ENCODE results near the gene KIAA0513.

The KIAA0513 gene

GRCh38 chr16:85005285-85006069 lies 22.1 kb upstream of the KIAA0513 start:
- DNase-seq = no peak

DNA sequence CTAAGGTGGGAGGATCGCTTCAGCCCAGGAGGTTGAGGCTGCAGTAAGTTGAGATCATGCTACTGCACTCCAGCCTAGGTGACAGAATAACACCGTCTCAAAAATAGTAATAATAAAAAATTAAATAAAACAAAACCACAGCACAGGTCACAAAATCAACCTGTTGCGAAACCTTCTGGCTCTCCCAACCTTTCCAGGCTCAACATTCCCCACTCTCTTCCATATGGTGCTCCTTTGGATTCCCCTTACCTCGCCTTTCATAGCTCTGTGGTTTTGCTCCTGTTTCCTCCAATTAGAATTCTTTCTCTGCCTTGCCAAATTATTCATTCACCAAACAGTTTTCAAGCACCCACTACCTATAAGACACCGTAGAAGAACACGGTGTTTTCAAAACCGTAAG lies 21.0 kb upstream of the KIAA0513 start:
- no peak for DNase-seq

DNA sequence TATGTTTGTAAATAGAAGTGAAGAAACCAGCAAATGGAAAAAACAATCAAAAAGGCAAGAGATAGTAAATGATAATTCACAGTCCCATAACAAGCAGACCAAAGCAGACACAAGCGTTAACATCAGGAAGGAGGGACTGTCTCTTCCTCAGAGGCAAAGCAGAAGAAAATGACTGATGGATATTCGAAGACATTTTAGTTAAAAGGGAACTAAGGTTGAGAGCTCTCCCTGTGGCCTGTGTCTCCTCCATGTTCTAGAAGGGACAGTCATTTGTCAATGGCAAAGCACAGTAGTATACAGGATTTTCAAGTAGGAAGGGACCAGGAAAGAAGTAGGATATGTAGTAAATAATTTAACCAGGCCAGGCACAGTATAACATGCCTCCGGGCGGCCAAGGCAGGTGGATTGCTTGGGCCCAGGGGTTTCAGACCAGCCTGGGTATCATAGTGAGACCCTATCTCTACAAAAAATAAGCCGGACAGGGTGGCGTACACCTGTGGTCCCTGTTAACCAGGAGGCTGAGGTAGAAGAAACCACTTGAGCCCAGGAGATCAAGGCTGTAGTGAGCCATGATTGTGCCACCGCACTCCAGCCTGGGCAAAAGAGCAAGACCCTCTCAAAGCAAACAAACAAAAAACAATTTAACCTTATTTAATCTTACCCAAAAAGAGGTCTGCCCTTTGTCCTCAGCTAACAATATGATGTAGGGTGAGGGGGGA lies 19.9 kb upstream of the KIAA0513 start:
- DNase-seq = no peak

DNA sequence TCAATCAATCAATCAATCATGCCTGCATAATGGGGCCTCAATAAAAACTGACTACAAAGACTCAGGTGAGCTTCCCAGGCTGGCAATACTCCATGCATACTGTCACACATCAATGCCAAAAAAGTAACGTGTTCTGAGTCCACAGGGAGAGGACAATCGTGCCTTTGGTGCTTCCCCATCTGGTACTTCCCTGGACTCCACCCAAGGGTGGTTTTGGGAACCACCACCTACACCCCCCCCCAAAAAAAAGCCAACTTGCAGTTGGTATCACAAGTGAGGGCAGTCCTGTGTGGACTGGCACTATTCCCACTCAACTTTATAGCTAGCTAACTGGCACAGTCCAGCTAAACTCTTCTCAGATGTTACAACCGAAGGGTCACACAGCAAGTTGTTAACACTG lies 19.3 kb upstream of the KIAA0513 start:
- no peak for DNase-seq

DNA sequence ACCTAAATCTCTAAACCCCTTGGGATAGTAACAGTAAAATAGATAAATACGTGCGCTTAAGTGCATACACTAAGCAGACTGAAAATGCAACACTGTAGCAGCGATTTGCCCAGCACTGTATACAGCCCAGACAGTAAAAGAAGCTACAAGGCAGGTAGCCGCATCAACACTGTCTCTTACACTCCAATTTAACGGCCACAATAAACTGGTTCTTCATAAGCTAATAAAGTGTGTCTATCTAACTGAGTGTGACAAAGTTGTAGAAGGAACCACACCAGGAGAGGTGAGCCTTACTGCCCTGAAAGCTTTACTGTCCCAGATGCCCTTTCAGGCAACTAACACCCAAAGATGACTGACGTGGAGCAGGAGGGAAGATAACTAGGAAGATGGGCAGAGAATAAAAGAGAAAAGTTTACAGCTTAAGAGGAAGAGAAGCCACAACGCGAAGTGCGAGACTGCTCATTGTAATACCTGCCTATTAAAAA lies 17.1 kb upstream of the KIAA0513 start:
- DNase-seq = no peak

DNA sequence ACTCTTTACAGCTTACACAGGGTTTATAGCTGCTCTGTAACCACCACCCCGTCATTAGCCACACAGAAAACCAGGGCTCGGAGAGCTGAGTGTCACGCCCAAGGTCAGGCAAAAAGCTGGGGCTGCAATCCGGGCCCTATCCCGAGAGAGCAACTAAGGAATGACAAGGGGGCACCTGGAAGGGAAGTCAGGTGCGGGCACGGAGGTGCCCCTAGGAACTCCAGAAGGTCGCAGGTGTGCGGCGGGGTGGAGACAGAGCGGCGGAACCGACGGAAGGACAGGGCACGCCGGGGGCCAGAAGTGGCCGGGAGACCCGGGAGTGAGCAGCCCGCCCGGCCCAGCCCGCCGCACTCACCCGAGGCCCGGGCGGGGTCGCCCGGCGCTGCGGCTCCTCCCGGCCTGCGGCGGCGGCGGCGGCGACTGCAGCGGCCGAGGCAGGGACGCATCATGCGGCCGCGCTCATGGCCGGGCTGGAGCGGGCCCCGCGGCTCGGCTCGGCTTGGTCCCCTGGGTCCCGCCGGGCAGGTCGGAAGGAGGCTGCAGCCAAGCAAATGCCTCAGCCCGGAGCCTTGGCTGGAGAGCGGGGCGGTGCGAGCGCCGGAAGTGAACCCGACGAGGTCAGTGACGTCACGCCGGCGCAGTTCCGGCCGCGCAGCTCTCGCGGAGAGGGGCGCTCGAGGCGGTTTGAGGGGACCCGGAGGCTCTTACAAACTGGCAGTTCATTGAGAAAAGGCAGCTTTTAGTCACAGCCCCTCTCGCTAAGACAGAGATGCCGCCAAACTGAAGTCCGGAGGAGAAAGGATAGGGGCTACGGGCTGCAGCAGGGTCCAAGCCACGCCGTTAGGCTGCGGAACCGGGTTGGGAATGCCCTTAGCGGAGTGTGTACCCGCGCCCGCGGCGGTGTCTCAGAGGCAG lies 16.4 kb upstream of the KIAA0513 start, which contains the start of gene ZDHHC7:
Gene ZDHHC7, minus strand, starts transcription at position 605 of the 915 bp plus-strand sequence. CDS start 20,917 bp downstream, outside the sequence.
- DNase-seq = peak; percentile 88

DNA sequence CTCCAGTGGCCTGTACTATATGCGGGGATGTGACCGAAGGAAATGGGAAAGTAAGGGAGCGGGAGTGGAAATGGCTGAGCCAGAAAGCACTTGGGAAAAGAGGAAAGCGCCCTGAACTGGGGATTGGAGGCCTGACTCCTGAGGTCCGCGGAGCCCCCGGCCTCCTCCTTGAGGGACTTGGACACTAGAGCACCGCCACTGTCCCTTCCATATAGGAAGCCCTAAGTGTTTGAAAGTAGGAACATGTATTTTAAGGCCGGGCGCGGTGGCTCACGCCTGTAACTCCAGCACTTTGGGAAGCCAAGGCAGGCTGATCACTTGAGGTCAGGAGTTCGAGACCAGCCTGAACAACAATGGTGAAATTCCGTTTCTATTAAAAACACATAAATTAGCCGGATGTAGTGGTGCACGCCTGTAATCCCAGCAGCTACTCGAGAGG lies 15.7 kb upstream of the KIAA0513 start:
- no peak for DNase-seq

- DNase-seq = no peak
Observed at GRCh38 chr16:85014311-85014710, 13.3 kb upstream of the KIAA0513 start.

DNA sequence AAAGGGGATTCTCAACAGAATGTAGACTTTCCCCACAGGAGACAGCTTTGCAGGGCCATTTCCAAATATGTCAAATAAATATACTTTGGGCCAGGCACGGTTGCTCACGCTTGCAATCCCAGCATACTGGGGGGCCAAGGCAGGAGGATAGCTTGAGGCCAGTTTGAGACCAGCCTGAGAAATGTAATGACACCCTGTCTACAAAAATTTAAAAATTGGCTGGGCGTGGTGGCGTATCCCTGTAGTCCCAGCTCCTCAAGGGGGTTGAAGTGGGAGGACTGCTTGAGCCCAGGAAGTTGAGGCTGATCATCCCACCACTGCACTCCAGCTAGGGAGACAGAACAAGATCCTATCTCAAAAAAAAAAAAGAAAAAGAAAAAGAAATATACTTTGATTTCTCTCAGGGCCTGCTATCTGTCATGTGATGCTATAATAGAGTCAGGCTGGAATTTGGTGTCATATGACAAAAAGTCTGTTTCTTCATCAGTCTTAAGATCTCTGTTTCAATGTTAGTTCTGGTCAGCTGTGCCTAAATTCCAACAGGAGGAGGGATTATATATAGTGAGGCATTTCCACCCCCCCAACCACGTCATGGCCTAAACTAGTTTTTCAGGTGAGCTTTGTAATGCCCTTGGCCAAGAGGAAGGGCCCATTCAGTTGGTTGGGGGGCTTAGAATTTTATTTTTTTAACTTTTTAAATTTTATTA lies 12.0 kb upstream of the KIAA0513 start:
- DNase-seq = no peak

DNA sequence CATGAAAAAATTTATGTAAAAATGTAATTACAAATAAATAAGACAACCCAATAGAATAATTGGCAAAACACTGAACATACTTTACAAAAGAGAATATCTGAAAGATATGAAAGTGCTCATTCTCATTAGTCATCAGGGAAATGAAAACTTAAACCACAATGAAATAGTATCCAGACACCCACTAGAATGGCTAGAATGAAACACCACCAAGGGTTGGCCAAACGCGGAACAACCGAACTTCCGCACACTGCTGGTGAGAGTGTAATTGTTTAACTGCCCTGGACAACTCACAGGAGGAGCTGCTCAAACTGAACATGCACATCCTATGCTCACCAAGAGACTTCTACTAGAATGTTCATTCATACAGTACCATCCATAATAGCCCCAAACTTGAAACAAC lies 10.4 kb upstream of the KIAA0513 start:
- no peak for DNase-seq

DNA sequence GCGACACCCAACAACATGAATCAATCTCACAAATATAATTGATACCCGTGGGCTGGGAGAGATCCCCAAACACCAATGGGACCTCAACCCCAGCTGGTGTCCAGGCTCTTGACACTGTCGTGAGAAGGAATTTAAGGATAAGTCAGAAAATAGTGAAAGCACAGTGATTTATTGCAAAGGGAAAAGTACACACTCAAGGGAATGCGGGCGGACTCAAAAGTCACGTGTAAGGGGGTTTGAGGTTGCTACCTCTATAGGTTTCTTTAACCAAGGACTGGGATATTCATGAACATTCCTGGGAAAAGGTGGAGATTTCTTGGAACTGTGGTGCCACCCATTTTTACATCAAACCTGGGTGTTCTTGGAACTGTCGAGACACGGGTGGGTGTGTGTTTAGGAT lies 10.0 kb upstream of the KIAA0513 start:
- DNase-seq = no peak

GRCh38 chr16:85018529-85019236 lies 8.9 kb upstream of the KIAA0513 start:
- no peak for DNase-seq

- DNase-seq = no peak
Observed at GRCh38 chr16:85019659-85020245, 7.8 kb upstream of the KIAA0513 start.

GRCh38 chr16:85025781-85026653 lies 1.6 kb upstream of the KIAA0513 start:
- no peak for DNase-seq

- DNase-seq = no peak
Observed at GRCh38 chr16:85026703-85027102, 892 bp upstream of the KIAA0513 start.

- DNase-seq = no peak
Observed at GRCh38 chr16:85027958-85028684, 526 bp downstream of the KIAA0513 start.

DNA sequence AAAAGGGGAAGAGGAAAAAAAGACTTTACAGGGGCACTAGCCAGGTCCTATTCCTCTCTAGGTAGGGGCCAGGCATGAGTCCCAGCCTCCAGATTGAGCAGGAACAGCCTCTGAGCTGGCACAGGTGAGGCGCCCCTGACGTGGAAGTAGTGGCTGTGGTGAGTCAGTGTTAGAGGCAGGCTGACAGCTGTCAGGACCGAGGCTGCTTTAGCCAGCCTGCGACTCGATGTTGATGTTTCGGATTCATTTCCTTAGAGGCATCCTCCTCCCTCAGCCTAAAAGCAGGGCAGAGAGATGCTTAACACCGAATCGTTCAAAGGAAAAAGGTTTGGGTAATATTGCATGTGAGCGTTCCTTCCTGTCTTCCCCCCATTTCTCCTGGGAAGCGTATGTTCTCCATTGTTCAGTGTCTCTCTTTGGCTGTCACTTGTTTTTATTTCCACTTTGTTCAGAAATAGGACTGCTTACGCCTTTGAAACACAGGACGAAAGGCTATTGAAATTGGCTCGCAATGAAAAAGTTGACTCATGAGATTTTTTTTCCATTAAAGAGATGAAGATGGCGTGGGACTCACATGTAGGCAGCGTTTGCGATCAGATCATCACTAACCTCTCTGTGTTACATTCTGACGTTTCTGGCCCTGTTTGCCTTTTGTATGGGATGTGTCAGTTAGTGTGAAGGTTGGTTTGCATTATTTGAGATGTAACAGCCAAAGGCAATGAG lies 1.3 kb downstream of the KIAA0513 start:
- peak; percentile 73 for DNase-seq

GRCh38 chr16:85029408-85029784 lies 1.8 kb downstream of the KIAA0513 start:
- peak; percentile 54 for DNase-seq

GRCh38 chr16:85029981-85030401 lies 2.4 kb downstream of the KIAA0513 start:
- no peak for DNase-seq

Data from activated CD8-positive, alpha-beta memory T cell treated with anti-CD3 and anti-CD28 coated beads, Interleukin-2, amount 50 U/mL, for 4 hours (primary cell).